ENCODE results near the gene ABCC5.

GRCh38 chr3:184016169-184016570, 1.5 kb downstream of the ABCC5 start:
- TF ChIP-seq CTCF (IDR thresholded peaks at IDR 0.05; ENCODE audit: low read length) (no peak), EZH2 (optimal IDR thresholded peaks at IDR 0.05; ENCODE audit: low read depth, low read length) (no peak)

Data from MM.1S (cell line).